ENCODE data around the gene LCMT1.
"Not testable (repeated sequence)": the region's sequence is repeated elsewhere in the genome, so short reads cannot be mapped to it uniquely, and the experiment has no call there.

The LCMT1 gene

GRCh38 chr16:25110387-25110947 is 1.1 kb upstream of the LCMT1 start:
- H3K9ac ChIP-seq = peak overlapping the region; percentile 74
- H3K4me1 ChIP-seq = peaks cover 32% of the 10 kb centered on the region
- H4K20me1 ChIP-seq = peaks cover 33% of the 10 kb centered on the region
- no peak for TF ChIP-seq Cebpa-rat (IDR thresholded peaks at IDR 0.05)
- peaks cover 10% of the 10 kb centered on the region; the same call in 1 of the 2 replicates for H3K36me3 ChIP-seq
- peaks cover 40% of the 10 kb centered on the region for H3K27me3 ChIP-seq
- H3K9me3 ChIP-seq = peaks cover 8% of the 10 kb centered on the region; the same call in 1 of the 2 replicates
- peak overlapping the region; percentile 85 for H3K4me3 ChIP-seq
- peak overlapping the region; percentile 56 for H3K27ac ChIP-seq
- peak overlapping the region; percentile 76 for H3K4me2 ChIP-seq

DNA sequence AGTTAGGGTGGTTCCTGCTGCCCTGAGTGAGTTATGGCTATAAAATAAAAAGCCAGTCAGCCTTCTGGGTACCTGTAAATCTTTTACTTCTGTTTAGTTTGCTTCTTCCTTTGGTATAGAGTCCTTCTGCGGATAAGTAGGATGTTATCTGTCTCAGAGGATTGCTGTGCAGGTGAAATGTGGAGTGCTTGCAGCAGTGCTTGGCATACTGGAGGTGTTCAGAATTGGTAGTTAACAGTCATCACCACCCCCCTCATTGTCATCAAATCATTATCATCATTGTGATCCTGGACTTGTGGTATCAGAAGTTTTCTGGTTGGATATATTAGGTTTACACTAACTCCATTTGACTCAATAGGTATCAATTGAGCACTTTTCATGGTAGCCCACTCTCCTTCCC is 2.6 kb downstream of the LCMT1 start:
- no peak overlapping the region for H3K4me3 ChIP-seq
- no peak overlapping the region for H3K9ac ChIP-seq
- H4K20me1 ChIP-seq = peaks cover 37% of the 10 kb centered on the region; the same call in 1 of the 2 replicates
- no peak overlapping the region for H3K4me2 ChIP-seq
- no peak for TF ChIP-seq Cebpa-rat (IDR thresholded peaks at IDR 0.05)
- H3K4me1 ChIP-seq = peaks cover 23% of the 10 kb centered on the region
- no peaks in the 10 kb centered on the region for H3K9me3 ChIP-seq
- H3K36me3 ChIP-seq = peaks cover 29% of the 10 kb centered on the region; the same call in 1 of the 2 replicates
- peaks cover 6% of the 10 kb centered on the region; the same call in 1 of the 2 replicates for H3K27me3 ChIP-seq
- no peak overlapping the region for H3K27ac ChIP-seq

DNA sequence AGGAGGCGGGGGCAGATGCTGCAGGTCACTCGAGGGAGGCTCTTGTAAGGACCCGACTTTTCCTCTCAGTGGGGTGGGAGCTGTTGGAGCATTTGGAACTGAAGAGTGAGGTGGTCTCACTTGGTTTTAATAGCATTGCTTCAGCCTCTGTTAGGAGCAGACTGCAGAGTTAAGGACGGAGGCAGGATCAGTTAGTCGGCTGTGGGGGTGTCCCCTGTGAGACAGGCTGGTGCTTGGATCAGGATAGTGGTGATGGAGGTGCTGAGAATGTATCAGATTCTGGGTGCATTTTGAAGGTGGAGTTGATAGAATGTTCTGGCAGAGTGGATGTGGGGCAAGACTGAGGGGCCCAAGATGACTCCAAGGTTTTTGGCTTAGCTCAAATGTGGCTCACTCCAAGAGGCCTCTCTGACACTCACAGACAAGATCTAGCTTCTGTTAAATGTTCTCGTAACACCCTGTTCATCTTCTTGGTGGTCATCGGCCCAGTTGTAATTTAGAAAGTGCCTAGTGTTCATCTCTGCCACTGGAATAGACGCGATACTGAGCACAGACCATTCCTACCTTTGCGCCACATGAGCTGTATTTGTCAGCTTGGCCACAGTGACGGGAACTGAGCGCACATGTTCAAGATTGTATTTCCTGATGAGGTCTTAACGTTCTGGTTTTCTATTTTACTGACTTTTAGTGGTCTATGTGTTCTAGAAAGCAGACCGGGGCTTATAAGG is 7.5 kb downstream of the LCMT1 start:
- no peaks in the 10 kb centered on the region for H3K27me3 ChIP-seq
- H3K4me2 ChIP-seq = no peak overlapping the region
- H3K27ac ChIP-seq = no peak overlapping the region
- H3K9ac ChIP-seq = no peak overlapping the region
- no peak overlapping the region for H3K4me3 ChIP-seq
- H3K36me3 ChIP-seq = peaks cover 29% of the 10 kb centered on the region; the same call in 1 of the 2 replicates
- H4K20me1 ChIP-seq = peaks cover 65% of the 10 kb centered on the region
- no peaks in the 10 kb centered on the region for H3K4me1 ChIP-seq
- TF ChIP-seq Cebpa-rat (IDR thresholded peaks at IDR 0.05) = no peak
- H3K9me3 ChIP-seq = no peaks in the 10 kb centered on the region

DNA sequence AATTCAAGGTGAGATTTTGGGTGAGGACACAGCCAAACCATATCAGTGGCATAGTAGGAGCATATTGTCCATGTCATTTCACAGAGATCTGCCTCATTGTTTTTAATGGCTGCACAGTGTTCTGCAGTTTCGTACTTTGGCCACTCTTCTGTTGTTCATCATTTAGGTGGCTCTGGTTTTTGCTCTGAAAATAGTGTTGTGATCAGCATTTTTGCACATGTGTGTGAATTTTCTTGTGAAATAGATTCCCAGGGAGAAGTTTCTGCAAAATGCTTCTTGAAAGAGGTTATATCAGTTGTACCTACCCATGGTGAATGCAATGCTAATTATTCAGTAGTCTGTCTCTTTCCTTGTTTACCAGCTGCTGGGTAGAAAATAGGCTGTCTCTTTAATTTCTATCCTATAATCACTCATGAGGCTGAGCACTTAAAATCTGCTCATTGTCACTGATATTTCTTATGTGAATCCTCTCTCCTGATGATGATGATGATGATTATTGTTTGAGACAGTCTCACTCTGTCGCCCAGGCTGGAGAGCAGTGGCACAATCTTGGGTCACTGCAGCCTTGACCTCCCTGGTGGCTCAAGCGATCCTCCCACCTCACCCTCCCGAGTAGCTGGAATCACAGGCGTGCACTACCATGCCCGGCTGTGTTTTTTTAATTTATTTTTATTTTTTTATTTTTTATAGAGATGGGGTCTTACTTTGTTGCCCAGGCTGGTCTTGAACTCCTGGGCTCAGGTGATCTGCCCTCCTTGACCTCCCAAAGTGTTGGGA is 10.5 kb downstream of the LCMT1 start:
- peaks cover 13% of the 10 kb centered on the region; the same call in 1 of the 2 replicates for H3K36me3 ChIP-seq
- H3K9me3 ChIP-seq = no peaks in the 10 kb centered on the region
- no peak overlapping the region for H3K27ac ChIP-seq
- 0 out of 2 replicates have a peak, but pooled peaks cover 2% of the 10 kb centered on the region for H3K4me1 ChIP-seq
- no peaks in the 10 kb centered on the region for H3K27me3 ChIP-seq
- no peak overlapping the region for H3K4me2 ChIP-seq
- peaks cover 63% of the 10 kb centered on the region for H4K20me1 ChIP-seq
- TF ChIP-seq Cebpa-rat (IDR thresholded peaks at IDR 0.05) = no peak
- no peak overlapping the region for H3K9ac ChIP-seq
- H3K4me3 ChIP-seq = no peak overlapping the region

GRCh38 chr16:25124503-25124902 is 13.0 kb downstream of the LCMT1 start:
- H3K36me3 ChIP-seq = peaks cover 15% of the 10 kb centered on the region
- no peak overlapping the region for H3K9ac ChIP-seq
- no peak overlapping the region for H3K4me2 ChIP-seq
- H3K4me3 ChIP-seq = no peak overlapping the region
- 0 out of 2 replicates have a peak, but pooled peaks cover 3% of the 10 kb centered on the region for H3K4me1 ChIP-seq
- H3K27ac ChIP-seq = no peak overlapping the region
- peaks cover 46% of the 10 kb centered on the region for H4K20me1 ChIP-seq
- no peaks in the 10 kb centered on the region for H3K9me3 ChIP-seq
- H3K27me3 ChIP-seq = no peaks in the 10 kb centered on the region
- TF ChIP-seq Cebpa-rat (IDR thresholded peaks at IDR 0.05) = no peak

GRCh38 chr16:25126086-25126666 is 14.6 kb downstream of the LCMT1 start:
- not testable (repeated sequence) for H3K27me3 ChIP-seq, H3K9me3 ChIP-seq, H3K4me1 ChIP-seq, H3K9ac ChIP-seq, H3K27ac ChIP-seq, H3K4me2 ChIP-seq, H3K4me3 ChIP-seq
- peaks cover 27% of the 10 kb centered on the region for H3K36me3 ChIP-seq
- H4K20me1 ChIP-seq = peaks cover 37% of the 10 kb centered on the region

DNA sequence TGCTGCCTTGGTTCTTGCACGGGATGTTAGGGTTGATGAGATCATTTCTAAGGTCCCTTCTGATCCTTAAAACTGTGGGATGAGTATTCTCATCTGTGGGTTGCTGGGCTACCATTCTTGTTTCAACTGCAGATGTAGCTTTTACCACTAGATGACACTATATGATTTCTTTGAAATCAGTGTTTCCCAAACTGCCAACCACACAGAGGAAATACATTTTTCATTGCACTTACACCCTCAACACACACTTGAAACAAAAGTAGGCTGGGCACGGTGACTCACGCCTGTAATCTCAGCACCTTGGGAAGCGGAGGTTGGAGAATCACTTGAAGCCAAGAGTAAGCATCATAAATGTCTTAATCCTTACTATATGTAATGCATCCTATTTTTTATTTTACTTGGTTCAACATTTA is 15.3 kb downstream of the LCMT1 start:
- H3K27me3 ChIP-seq = no peaks in the 10 kb centered on the region
- TF ChIP-seq Cebpa-rat (IDR thresholded peaks at IDR 0.05) = no peak
- H3K36me3 ChIP-seq = peaks cover 31% of the 10 kb centered on the region
- H3K27ac ChIP-seq = no peak overlapping the region
- H3K9ac ChIP-seq = no peak overlapping the region
- 0 out of 2 replicates have a peak, but pooled peaks cover 3% of the 10 kb centered on the region for H3K4me1 ChIP-seq
- no peak overlapping the region for H3K4me3 ChIP-seq
- H3K9me3 ChIP-seq = no peaks in the 10 kb centered on the region
- H4K20me1 ChIP-seq = peaks cover 32% of the 10 kb centered on the region
- H3K4me2 ChIP-seq = no peak overlapping the region; the same call in 1 of the 2 replicates

DNA sequence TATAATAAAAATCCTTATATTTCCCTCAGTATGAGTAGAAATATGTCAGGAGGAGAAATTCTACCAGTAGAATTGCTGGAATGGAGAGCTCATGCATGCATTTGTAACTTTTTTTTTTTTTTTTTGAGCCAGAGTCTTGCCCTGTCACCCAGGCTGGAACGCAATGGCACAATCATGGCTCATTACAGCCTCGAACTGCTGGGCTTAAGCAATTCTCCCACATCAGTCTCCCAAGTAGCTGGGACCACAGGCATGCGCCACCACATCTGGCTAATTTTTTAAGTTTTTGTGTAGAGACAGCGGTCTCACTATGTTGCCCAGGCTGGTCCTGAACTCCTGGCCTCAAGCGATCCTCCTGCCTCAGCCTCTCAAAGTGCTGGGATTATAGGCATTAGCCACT is 21.2 kb downstream of the LCMT1 start:
- H3K36me3 ChIP-seq = peaks cover 79% of the 10 kb centered on the region
- not testable (repeated sequence) for H4K20me1 ChIP-seq, H3K27ac ChIP-seq, H3K4me1 ChIP-seq, H3K27me3 ChIP-seq, H3K4me3 ChIP-seq, H3K4me2 ChIP-seq, H3K9me3 ChIP-seq, H3K9ac ChIP-seq

GRCh38 chr16:25134166-25134700 is 22.7 kb downstream of the LCMT1 start:
- TF ChIP-seq Cebpa-rat (IDR thresholded peaks at IDR 0.05) = no peak
- Histone ChIP-seq H3K4me3 (no peak overlapping the region), H3K9me3 (no peaks in the 10 kb centered on the region), H3K4me2 (no peak overlapping the region), H3K4me1 (peaks cover 8% of the 10 kb centered on the region; the same call in 1 of the 2 replicates), H3K36me3 (peaks cover 86% of the 10 kb centered on the region), H3K27ac (no peak overlapping the region), H3K27me3 (no peaks in the 10 kb centered on the region), H3K9ac (no peak overlapping the region), H4K20me1 (no peaks in the 10 kb centered on the region)
